AML-193 (cell line): ENCODE data around the gene PCDHGA7.
"Not testable (repeated sequence)": the region's sequence is repeated elsewhere in the genome, so short reads cannot be mapped to it uniquely, and the experiment has no call there.

ENCODE experiments used
- DNase-seq, 2 experiments: peaks; one replicate each; lab custom pipeline; 2025; lab: John Stamatoyannopoulos, UW

The PCDHGA7 gene

GRCh38 chr5:141366016-141366896 lies 16.3 kb upstream of the PCDHGA7 start:
- no peak for DNase-seq

GRCh38 chr5:141369994-141370848 lies 12.3 kb upstream of the PCDHGA7 start, which contains the start of gene PCDHGB3:
Gene PCDHGB3 (plus strand): TSS chr5:141370242. CDS start chr5:141370395, 153 bp downstream.
- DNase-seq, result no peak

GRCh38 chr5:141371572-141372475 lies 10.7 kb upstream of the PCDHGA7 start:
- DNase-seq, result no peak

GRCh38 chr5:141373673-141374317 lies 8.7 kb upstream of the PCDHGA7 start, which contains the start of gene PCDHGA6:
Gene PCDHGA6 (plus strand): TSS chr5:141373891. CDS start chr5:141374084, 193 bp downstream.
- no peak for DNase-seq

GRCh38 chr5:141374627-141375026 lies 7.9 kb upstream of the PCDHGA7 start:
- DNase-seq, result no peak

- DNase-seq, result not testable (repeated sequence)
Observed at GRCh38 chr5:141375444-141376155, 6.9 kb upstream of the PCDHGA7 start.

- no peak for DNase-seq
Observed at GRCh38 chr5:141383345-141383744, 803 bp downstream of the PCDHGA7 start.

- DNase-seq, result no peak
Observed at GRCh38 chr5:141384471-141385267, 2.1 kb downstream of the PCDHGA7 start.

GRCh38 chr5:141387557-141388311 lies 5.2 kb downstream of the PCDHGA7 start, which contains the start of gene PCDHGB4:
Gene PCDHGB4 (plus strand): TSS chr5:141387698. CDS start chr5:141387885, 187 bp downstream.
- DNase-seq, result not testable (repeated sequence)

- DNase-seq, result no peak
Observed at GRCh38 chr5:141388661-141389060, 6.1 kb downstream of the PCDHGA7 start.

GRCh38 chr5:141389153-141390042 lies 6.9 kb downstream of the PCDHGA7 start:
- no peak for DNase-seq

- peak; percentile 17 to 27 for DNase-seq
Observed at GRCh38 chr5:141392429-141393198, 10.1 kb downstream of the PCDHGA7 start, which contains the start of gene PCDHGA8. Gene PCDHGA8 (plus strand): TSS chr5:141392633. CDS start chr5:141392814, 181 bp downstream.

- no peak for DNase-seq
Observed at GRCh38 chr5:141393267-141393666, 10.7 kb downstream of the PCDHGA7 start.

GRCh38 chr5:141394401-141395187 lies 12.1 kb downstream of the PCDHGA7 start:
- not testable (repeated sequence) for DNase-seq

- DNase-seq, result not testable (repeated sequence)
Observed at GRCh38 chr5:141397756-141398551, 15.4 kb downstream of the PCDHGA7 start, which contains the start of gene PCDHGB5. Gene PCDHGB5 (plus strand): TSS chr5:141397947. CDS start chr5:141398128, 181 bp downstream.
